Measurements from ENCODE around the gene ARPC2.

Gene ARPC2

GRCh38 chr2:218217360-218218267 lies 625 bp downstream of the ARPC2 start:
- DNase-seq (ENCODE audit: low read depth, low spot score): no peak

- no peak for DNase-seq (ENCODE audit: low read depth, low spot score)
These were observed 1.5 kb downstream of the ARPC2 start for GRCh38 chr2:218218268-218219185.

- DNase-seq (ENCODE audit: low read depth, low spot score): no peak
These were observed 2.9 kb downstream of the ARPC2 start for GRCh38 chr2:218219934-218220333.

- no peak for DNase-seq (ENCODE audit: low read depth, low spot score)
These were observed 4.0 kb downstream of the ARPC2 start for GRCh38 chr2:218221000-218221399.

GRCh38 chr2:218223046-218223445 lies 6.1 kb downstream of the ARPC2 start:
- DNase-seq (ENCODE audit: low read depth, low spot score): no peak

GRCh38 chr2:218224186-218224585 lies 7.2 kb downstream of the ARPC2 start:
- no peak for DNase-seq (ENCODE audit: low read depth, low spot score)

GRCh38 chr2:218226903-218227302 lies 9.9 kb downstream of the ARPC2 start:
- no peak for DNase-seq (ENCODE audit: low read depth, low spot score)

- DNase-seq (ENCODE audit: low read depth, low spot score): no peak
These were observed 11.5 kb downstream of the ARPC2 start for GRCh38 chr2:218228366-218229090.

GRCh38 chr2:218229239-218229638 lies 12.2 kb downstream of the ARPC2 start:
- no peak for DNase-seq (ENCODE audit: low read depth, low spot score)

GRCh38 chr2:218229851-218230250 lies 12.9 kb downstream of the ARPC2 start:
- DNase-seq (ENCODE audit: low read depth, low spot score): no peak

GRCh38 chr2:218230882-218231281 lies 13.9 kb downstream of the ARPC2 start:
- DNase-seq (ENCODE audit: low read depth, low spot score): no peak

GRCh38 chr2:218233543-218233942 lies 16.6 kb downstream of the ARPC2 start:
- no peak for DNase-seq (ENCODE audit: low read depth, low spot score)

- DNase-seq (ENCODE audit: low read depth, low spot score): no peak
These were observed 17.5 kb downstream of the ARPC2 start for GRCh38 chr2:218234521-218234920.

- no peak for DNase-seq (ENCODE audit: low read depth, low spot score)
These were observed 18.0 kb downstream of the ARPC2 start for GRCh38 chr2:218235017-218235416.

GRCh38 chr2:218236829-218237228 lies 19.8 kb downstream of the ARPC2 start:
- DNase-seq (ENCODE audit: low read depth, low spot score): no peak

GRCh38 chr2:218238887-218239286 lies 21.9 kb downstream of the ARPC2 start:
- no peak for DNase-seq (ENCODE audit: low read depth, low spot score)

GRCh38 chr2:218244204-218244603 lies 27.2 kb downstream of the ARPC2 start:
- no peak for DNase-seq (ENCODE audit: low read depth, low spot score)

- no peak for DNase-seq (ENCODE audit: low read depth, low spot score)
These were observed 27.7 kb downstream of the ARPC2 start for GRCh38 chr2:218244665-218245064.

- DNase-seq (ENCODE audit: low read depth, low spot score): no peak
These were observed 28.2 kb downstream of the ARPC2 start for GRCh38 chr2:218245214-218245613.

- no peak for DNase-seq (ENCODE audit: low read depth, low spot score)
These were observed 32.7 kb downstream of the ARPC2 start for GRCh38 chr2:218249691-218250090.

- DNase-seq (ENCODE audit: low read depth, low spot score): no peak
These were observed 35.7 kb downstream of the ARPC2 start for GRCh38 chr2:218252509-218253231.

All from smooth muscle cell of the brain vasculature (primary cell).